Measurements from ENCODE around the gene MYO18A.

The MYO18A gene

GRCh38 chr17:29073045-29073444 lies 107.2 kb downstream of the MYO18A start:
- DNase-seq, result no peak

- no peak for DNase-seq
Observed at GRCh38 chr17:29071303-29071702, 108.9 kb downstream of the MYO18A start.

- DNase-seq, result no peak
Observed at GRCh38 chr17:29070781-29071180, 109.4 kb downstream of the MYO18A start.

DNA sequence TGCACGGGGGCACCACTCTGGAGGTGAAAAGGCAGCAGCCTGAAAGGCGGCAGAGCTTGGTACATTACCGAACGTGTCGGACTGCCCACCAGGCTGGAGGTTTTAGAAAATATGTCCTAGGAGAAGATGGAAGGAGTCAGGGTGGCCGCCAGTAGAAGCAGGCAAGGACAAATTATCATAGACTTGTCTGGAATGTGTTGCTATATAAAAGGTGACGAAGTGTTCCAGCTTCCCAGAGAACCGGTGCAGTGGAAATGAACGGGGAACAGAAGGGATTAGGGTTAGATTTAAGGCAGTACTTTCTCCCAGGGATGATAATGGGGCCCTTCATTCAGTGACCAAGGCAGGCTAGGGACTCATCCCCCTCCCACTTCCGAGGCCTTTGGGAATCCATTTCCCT lies 109.9 kb downstream of the MYO18A start:
- DNase-seq, result no peak

DNA sequence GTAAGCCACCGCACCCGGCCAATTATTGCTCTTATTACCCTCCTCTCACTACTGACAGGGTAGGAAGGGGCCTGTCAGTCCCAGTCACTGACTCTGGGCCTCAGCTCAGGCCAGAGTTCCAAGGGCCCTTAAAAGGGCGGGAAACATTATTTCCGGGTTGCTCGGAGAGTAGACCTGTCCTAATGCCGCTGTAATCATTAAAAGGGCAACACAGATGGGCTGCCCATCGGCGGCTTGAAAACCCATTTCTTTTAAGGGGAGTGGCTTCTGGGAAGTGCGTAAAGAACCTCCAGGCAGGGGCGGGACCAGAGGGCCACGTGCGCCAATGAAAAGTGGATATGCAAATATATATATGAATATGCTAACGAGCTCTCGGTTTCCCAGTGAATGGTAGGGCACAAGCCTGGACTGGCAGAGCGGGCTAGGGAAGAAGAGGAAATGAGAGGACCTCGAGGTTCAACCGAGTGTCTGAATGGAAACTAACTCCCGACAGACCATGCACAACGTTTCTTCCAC lies 110.6 kb downstream of the MYO18A start:
- no peak for DNase-seq

DNA sequence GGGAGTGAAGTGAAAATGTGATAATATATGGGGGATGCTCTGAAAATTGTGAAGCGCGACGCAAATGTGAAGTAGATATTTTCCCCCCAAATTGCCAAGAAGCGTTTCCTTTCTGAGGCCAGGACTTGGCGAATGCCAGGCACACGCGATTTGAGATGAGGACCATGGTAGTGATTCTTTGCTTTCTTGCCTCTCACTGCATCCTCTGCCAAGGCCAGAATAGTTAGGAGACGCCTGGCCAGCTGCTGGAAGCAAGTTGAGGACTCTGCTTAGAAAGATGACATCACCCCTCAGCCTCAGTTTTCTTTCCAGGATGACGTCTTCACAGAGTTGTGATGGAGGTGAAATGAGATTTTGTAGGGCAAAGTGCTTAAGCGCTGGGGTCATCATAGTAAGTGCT lies 111.4 kb downstream of the MYO18A start:
- DNase-seq, result no peak

GRCh38 chr17:29066606-29067005 lies 113.6 kb downstream of the MYO18A start:
- DNase-seq, result no peak

GRCh38 chr17:29066047-29066446 lies 114.2 kb downstream of the MYO18A start:
- DNase-seq, result no peak

DNA sequence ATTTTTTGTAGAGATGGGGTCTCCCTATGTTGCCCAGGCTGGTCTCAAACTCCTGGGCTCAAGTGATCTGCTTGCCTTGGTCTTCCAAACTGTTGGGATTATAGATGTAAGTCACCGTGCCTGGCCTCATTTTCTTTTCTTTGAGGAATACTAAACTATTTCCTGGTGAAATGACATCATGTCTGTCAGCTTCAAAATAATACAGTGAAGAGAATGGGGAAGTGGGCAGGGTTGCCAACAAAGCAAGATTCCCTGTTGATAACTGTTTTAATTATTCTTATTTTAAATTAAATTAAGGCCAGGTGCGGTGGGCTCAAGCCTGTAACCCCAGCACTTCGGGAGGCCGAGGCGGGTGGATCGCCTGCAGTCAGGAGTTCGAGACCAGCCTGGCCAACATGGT lies 116.2 kb downstream of the MYO18A start:
- no peak for DNase-seq

DNA sequence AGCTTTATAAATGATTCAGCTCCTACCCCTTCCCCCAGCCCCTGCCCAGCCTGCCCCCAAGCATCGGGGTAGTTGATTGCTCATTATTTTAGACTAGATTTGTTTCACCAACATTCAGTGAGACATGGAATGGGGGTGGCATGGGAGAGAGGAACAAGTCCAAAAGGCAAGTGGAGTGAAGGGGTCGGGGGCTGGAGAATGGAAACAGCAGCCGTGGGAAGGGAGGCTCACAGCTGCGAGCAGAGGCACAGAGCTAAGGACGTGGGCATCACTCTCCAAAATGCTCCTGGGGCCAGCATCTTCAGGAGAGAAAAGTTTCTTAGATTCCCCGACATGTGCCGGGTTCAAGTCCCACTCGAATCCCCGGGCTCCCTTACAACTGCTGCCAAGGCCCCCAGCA lies 118.0 kb downstream of the MYO18A start:
- no peak for DNase-seq

DNA sequence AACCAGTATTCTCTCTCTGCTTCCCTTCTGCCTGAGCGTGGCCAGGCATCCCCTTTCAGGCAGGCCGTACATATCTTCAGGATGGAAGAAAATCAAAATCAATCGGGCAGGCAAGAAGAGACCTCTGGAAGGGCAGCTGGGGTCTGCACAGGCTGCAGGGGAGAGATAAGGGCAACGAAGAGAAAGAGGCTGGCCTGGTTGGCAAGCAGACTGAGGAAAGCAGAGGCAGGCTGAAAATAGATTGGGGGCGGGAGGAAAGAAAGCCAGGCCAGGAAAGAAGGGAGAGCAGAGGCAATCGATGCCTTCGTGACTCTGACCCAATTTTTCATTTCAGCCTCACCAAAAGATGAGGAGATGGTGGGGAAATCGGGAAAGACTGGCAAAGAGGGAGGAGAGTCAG lies 119.2 kb downstream of the MYO18A start:
- DNase-seq, result no peak

GRCh38 chr17:29060475-29060874 lies 119.7 kb downstream of the MYO18A start:
- DNase-seq, result no peak

DNA sequence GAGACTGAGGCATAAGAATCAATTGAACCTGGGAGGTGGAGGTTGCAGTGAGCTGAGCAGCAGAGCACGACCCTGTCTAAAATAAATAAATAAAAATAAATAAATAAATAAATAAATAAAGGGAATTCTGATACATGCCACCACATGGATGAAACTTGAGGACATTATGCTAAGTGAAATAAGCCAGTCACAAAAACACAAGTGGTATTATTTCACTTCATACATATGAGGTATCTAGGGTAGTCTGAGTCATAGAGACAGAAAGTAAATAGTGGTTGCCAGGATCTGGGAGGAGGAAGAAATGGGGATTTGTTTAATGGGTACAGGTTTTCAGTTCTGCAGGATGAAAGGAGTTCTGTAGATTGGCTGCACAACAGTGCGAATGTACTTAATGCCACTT lies 120.9 kb downstream of the MYO18A start:
- DNase-seq, result no peak

GRCh38 chr17:29058391-29058790 lies 121.8 kb downstream of the MYO18A start:
- no peak for DNase-seq

GRCh38 chr17:29057361-29057760 lies 122.8 kb downstream of the MYO18A start:
- DNase-seq, result no peak

DNA sequence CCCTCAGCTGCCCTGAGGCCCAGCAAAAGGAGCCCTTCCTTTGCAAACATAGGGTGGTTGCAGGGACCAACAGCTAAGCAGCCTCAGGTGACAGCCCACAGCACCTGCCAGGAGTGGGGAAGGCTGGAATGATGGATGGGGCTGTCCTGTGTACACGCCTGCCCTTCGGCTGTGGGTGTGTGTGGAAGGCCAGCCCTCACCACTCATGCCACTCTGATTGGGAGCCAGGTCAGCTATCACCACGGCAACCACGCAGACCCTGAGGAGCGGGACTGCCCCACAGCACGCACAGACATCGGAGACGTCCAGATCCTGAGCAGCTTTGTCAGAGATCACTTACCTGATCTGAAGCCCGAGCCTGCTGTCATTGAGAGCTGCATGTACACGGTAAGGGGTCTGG lies 125.4 kb downstream of the MYO18A start:
- DNase-seq, result no peak

DNA sequence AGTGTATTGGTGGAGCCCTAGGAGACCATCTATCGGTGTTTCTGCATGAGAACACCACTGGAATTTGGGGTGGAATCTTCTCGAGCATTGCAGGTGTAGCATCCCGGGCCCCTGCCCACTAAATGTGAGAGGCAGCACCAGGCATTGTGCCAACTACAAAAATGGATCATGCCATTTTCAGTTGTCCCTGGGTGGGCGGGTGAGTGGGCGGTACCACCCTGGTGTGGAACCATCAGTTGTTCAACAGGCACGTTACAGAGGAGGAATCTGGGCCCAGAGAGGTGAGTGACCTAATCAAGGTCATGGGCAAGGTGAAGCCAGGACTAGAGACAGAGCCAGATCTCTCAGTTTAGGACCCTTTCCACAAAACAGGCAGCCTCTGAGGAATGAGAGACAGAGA lies 128.5 kb downstream of the MYO18A start:
- no peak for DNase-seq

- DNase-seq, result no peak
Observed at GRCh38 chr17:29051194-29051593, 129.0 kb downstream of the MYO18A start.

GRCh38 chr17:29050176-29050575 lies 130.0 kb downstream of the MYO18A start:
- DNase-seq, result no peak

DNA sequence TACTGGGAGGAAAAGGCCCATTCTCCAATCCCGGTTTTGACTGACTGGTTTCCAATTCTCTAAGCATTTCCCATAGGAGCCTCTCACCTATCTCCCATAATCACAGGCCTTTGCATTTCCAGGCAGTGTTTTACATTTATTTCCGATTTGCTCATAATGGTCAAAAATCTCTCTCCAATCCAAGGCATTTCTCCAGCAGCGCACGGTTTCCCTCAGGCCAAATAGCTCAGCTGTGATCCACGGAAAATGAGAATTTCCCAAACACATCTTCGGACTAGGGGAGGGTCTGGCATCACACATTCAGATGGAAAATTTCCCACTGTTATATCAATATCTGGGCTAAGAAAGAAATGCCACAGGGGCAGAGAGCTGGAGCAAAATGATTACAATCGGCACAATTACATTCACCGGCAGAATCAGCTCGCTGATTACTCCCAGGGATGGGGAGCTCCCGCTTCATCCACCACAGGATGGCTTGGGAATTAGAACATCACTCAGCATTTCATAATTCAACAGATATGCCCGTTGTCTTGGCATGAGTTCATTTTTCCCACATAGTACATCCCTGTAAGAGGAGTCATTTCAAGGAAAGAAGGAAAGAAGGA lies 130.6 kb downstream of the MYO18A start:
- no peak for DNase-seq

DNA sequence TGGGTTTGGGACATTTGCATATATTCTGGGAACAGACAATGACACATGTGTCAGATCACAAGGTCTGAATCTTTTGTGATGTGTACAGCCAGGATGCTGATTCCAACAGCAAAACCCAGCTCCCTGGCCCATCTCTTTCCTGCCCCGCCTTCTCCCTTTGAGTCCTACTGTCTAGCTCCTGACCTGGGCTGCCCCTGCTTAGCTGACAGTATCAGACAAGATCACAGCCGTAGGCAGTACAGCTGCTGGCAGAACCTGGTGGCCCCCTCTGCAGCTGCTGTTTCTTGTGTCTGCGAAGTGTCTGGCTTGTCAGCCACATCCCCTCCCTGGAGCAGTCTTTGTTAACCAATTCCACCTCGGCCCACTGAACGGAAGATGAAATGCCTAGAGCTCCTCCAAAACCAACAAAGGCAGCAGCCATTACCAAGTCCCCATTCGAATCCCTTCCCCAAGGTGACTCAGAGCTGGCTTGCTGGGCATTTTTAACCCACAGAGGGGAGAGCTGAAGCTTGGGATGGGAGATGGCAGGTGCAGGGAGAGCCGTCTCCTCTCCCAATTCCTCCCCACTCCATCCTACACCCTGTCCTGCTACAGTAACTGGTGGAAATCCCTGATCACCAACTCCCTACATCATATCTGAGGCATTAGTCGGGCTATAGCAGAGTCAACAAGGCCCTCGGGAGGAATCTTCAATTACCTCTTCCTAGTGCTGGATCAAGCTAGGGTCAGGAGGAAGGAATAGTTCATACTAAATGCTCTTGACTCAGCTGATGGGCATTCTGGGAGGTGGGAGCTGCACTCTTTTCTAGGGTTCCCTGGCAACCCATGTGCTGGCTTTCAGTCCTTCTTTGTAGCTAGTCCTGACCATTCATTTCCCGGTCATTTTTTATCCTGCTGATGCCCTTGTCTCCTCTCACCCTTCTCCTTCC lies 131.5 kb downstream of the MYO18A start:
- DNase-seq, result no peak

DNA sequence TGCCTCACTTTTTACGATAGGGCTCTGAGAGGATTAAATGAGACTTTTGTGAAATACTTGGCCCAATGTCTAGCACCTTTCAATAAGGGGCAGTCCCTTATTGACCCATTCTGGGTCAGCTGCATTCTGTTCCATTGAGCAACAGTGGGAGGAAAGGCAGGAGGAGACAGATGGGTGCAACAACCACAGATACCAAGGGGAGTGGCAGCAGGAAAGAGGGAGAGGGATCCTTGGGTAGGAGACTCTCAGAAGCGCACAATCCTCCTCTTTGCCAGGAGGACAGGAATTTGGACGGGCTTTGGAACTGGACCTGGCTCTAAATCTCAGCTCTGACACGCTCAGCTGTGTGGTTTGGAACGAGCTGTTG lies 133.7 kb downstream of the MYO18A start:
- DNase-seq, result no peak

- DNase-seq, result no peak
Observed at GRCh38 chr17:29045734-29046472, 134.3 kb downstream of the MYO18A start.

- DNase-seq, result no peak
Observed at GRCh38 chr17:29045026-29045425, 135.2 kb downstream of the MYO18A start.

Measured in NCI-H510A (cell line).